Activated T-cell treated with anti-CD3 and anti-CD28 coated beads, Interleukin-2, amount 50 U/mL, for 24 hours (primary cell): ENCODE measurements around the gene RPS6KB1.
"Not testable (repeated sequence)": the region's sequence is repeated elsewhere in the genome, so short reads cannot be mapped to it uniquely, and the experiment has no call there.

ENCODE experiments used
- DNase-seq: peaks from one replicate; pipeline ENCODE4 v3.0.0-alpha.2; 2020
- H3K27ac Mint-ChIP-seq: 2 replicates; pipeline ENCODE4 v1.8.0; 2020; ENCODE audit warnings: mild to moderate bottlenecking, mixed read lengths
- H3K27me3 Mint-ChIP-seq: 2 replicates; pipeline ENCODE4 v1.8.0; 2020; ENCODE audit warnings: mixed read lengths
- H3K36me3 Mint-ChIP-seq: 2 replicates; pipeline ENCODE4 v1.8.0; 2020; ENCODE audit warnings: low read depth, mixed read lengths
- H3K4me1 Mint-ChIP-seq: 2 replicates; pipeline ENCODE4 v1.8.0; 2020; ENCODE audit warnings: low read depth, mixed read lengths
- H3K4me3 Mint-ChIP-seq: 2 replicates; pipeline ENCODE4 v1.8.0; 2020; ENCODE audit warnings: mild to moderate bottlenecking, moderate library complexity, mixed read lengths
- H3K9me3 Mint-ChIP-seq: 2 replicates; pipeline ENCODE4 v1.8.0; 2020; ENCODE audit warnings: mixed read lengths

The RPS6KB1 gene

DNA sequence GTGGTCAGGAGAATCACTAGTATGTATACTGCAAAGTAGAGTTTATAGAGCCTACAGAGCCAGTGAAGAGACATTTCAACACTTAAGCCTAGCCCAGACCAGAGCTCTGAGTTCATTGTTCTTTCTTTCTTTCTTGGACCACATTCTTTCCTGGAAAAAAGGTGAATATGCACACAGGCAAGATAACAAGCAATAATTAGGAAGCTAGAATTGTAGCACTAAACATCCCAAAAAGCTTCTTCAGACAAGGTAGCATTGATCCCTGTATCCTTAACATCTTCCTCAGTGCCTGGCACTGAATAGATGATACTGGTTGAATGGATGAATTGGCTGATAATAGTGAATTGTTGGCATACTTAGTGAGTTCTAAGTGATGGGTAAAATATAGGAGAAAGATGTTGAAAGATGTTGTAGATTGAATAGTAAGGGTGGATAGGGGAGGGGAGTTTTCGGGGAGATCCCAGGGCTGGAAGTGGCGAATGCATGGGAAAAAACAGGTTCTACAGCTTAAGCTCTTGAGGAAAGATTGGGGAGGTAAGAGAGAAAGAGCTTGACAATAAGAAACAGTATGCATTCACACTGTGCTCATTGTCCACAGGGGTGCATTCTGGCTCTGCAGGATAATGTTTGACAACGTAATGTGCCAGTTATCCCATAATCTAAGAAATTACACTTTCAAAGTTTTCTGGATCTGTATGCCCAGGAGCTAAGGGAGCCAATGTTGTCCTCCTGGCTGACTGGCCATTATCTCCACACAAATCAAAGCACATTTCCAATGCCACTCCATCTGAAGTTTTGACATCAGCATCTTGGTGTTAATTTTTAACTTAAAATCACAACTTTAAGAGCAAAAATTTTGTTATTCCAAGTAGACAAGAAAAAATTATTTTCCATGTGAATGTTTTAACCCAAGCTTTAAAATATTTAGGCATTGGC, 35.8 kb upstream of the RPS6KB1 start:
- H3K27ac Mint-ChIP-seq: peak overlapping the region; percentile 6

DNA sequence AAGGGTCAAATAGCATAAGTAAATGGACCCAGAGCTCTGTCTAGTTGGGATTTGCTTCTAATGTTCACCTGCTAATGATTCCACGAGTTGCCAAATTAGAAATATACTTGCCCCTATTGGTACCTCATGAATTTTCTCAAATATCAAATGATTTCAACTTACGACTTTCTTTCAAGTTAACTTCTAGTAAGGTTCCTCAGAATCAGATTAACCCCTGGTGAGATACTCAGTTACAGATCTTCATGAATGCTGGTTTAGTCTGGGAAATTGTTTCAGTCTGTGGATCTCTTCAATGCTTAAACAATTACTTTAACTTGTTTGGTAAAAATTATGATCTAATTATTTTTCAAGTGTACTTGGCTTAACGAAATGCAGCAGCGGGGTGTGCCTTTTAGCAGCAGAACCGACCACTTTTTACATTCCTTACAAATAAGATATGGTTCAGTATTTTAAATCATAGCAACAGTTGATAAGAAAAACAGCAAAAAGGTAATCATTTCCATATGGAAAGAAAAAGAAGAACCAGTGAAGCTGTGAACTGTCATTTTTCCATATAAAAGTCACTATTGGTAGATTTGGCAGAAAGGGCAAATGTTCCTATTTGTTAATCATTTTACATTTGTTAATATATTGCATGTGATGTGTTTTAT, 34.6 kb upstream of the RPS6KB1 start:
- Mint-ChIP-seq H3K4me1 (peaks cover 32% of the 10 kb centered on the region), H3K27ac (peak overlapping the region; percentile 81), H3K36me3 (peaks cover 29% of the 10 kb centered on the region), H3K27me3 (no peaks in the 10 kb centered on the region), H3K9me3 (no peaks in the 10 kb centered on the region), H3K4me3 (no peak overlapping the region)
- DNase-seq: no peak

More for the DNA sequence above, 35.8 kb upstream of the RPS6KB1 start:
- H3K4me3 Mint-ChIP-seq: no peak overlapping the region
- H3K36me3 Mint-ChIP-seq: peaks cover 23% of the 10 kb centered on the region
- peaks cover 3% of the 10 kb centered on the region for H3K9me3 Mint-ChIP-seq
- H3K27me3 Mint-ChIP-seq: no peaks in the 10 kb centered on the region
- H3K4me1 Mint-ChIP-seq: peaks cover 43% of the 10 kb centered on the region
- DNase-seq: no peak

DNA sequence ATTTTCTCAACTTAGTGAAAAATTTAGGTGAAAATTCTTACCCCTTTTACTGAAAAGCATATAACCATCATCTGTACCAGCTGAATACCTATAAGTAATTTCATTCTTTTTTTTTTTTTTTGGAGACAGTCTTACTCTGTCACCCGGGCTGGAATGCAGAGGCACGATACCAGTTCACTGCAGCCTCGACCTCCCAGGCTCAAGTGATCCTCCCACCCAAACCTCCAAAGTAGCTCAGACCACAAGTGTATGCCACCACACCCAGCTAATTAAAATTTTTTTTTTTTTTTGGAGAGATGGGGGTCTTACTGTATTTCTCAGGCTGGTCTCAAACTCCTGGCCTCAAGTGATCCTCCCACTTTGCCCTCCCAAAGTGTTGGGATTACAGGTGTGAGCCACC, 34.0 kb upstream of the RPS6KB1 start:
- Mint-ChIP-seq H3K27me3 (no peaks in the 10 kb centered on the region), H3K4me3 (no peak overlapping the region), H3K9me3 (no peaks in the 10 kb centered on the region), H3K27ac (peak overlapping the region; percentile 81), H3K36me3 (peaks cover 36% of the 10 kb centered on the region), H3K4me1 (peaks cover 28% of the 10 kb centered on the region)
- DNase-seq: no peak

DNA sequence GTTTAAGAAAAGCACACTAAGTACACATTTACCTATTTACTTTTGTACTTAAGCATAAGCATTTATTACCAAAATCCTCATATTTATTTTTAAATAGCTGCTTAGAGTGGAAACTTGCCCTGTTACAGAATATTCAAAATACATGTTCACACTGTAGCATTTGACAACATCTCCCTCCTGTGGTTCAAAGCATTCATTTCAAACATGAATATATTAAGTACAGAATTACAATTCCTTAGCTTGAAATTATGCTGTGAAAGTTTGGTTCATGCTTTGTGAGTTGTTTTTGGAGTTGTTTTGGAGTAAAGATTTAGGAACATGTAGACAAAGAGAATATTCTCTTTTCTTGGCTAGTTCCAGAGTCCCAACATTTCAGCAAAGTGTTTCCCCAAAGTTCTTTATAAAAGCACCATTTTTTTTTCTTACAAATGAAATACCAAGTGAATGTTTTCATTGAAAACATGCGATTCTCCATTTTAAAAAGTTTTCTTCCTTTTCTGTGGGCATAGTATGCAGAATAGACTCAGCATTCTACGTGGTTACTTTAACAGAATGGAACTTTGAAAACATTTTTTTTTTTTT, 33.4 kb upstream of the RPS6KB1 start:
- Mint-ChIP-seq H3K9me3 (no peaks in the 10 kb centered on the region), H3K27me3 (no peaks in the 10 kb centered on the region), H3K36me3 (peaks cover 41% of the 10 kb centered on the region), H3K27ac (peak overlapping the region; percentile 81), H3K4me1 (peaks cover 28% of the 10 kb centered on the region), H3K4me3 (no peak overlapping the region)
- no peak for DNase-seq

DNA sequence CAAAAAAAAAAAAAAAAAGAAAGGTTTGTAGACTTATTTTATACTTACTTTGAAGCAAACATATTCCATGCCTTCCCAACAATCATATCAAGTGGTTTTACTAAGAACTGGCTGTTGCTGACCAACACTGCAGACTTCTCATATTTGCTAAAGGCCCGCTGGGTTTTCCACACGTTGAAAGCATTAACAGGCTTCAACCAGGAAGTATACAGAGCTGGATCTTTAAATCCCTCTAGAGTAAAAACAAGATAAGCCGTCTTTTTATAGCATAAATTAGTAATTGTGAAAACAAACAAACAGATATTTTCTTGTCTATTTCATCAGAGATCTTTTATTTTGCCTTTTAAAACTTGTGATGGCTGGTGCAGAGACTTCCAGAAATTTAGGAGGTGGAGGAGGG, 29.3 kb upstream of the RPS6KB1 start:
- Mint-ChIP-seq H3K27ac (peak overlapping the region; percentile 55), H3K9me3 (no peaks in the 10 kb centered on the region), H3K4me1 (peaks cover 11% of the 10 kb centered on the region), H3K36me3 (peaks cover 63% of the 10 kb centered on the region), H3K4me3 (no peak overlapping the region), H3K27me3 (no peaks in the 10 kb centered on the region)
- no peak for DNase-seq

DNA sequence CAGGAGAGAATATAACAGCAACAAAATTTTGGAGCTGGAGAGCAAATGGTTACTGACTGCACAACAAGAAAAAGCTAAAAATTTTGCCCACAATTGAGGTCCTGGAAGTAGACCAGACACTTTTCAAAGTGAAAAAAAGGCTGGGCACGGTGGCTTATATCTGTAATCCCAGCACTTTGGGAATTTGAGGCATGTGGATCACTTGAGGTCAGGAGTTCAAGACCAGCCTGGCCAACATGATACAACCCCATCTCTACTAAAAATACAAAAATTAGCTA, 23.0 kb upstream of the RPS6KB1 start:
- DNase-seq: no peak
- H3K27me3 Mint-ChIP-seq: no peaks in the 10 kb centered on the region
- H3K27ac Mint-ChIP-seq: no peak overlapping the region
- H3K9me3 Mint-ChIP-seq: no peaks in the 10 kb centered on the region
- H3K4me3 Mint-ChIP-seq: no peak overlapping the region
- H3K36me3 Mint-ChIP-seq: peaks cover 47% of the 10 kb centered on the region
- H3K4me1 Mint-ChIP-seq: no peaks in the 10 kb centered on the region

DNA sequence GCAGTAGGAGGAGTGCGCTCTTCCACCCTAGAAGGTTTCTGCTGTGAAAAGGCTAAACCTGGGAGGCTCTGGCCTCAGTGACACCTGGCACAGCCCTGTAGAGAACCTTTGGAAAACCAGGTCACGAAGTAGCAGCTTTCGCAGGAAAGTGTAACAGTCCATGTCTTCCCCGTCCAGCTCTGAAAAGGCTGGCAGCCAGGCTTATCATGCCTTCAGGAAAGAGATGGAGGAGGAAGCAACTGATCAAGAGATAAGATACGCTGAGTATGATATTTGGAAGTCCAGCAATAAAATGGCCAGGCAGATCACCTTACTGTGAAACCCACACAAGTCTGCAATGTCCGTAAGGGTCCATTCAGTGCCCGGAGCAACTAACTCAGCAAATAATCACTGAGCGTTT, 22.4 kb upstream of the RPS6KB1 start:
- Mint-ChIP-seq H3K4me1 (no peaks in the 10 kb centered on the region), H3K4me3 (no peak overlapping the region), H3K36me3 (peaks cover 49% of the 10 kb centered on the region), H3K27ac (no peak overlapping the region), H3K27me3 (no peaks in the 10 kb centered on the region), H3K9me3 (no peaks in the 10 kb centered on the region)
- no peak for DNase-seq

DNA sequence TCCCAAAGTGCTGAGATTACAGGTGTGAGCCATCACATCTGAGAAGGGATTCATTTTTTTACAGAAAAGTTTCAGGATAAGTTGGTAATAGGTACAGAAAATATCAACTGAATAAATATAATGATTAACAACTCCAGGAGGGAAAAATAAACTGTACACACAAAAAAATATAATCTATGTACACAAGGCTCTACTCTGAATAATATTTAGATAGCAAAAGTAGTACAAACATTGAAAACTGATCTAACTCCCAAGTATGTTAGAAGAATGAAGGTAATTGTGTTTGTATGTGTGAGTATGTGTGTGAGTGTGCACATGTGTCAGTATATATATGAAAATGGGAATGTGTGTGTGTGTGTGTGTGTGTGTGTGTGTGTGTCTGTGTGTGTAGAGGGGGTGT, 20.6 kb upstream of the RPS6KB1 start:
- Mint-ChIP-seq H3K4me1 (no peaks in the 10 kb centered on the region), H3K9me3 (no peaks in the 10 kb centered on the region), H3K36me3 (peaks cover 57% of the 10 kb centered on the region), H3K4me3 (no peak overlapping the region), H3K27me3 (no peaks in the 10 kb centered on the region), H3K27ac (peak overlapping the region; percentile 29)
- no peak for DNase-seq

DNA sequence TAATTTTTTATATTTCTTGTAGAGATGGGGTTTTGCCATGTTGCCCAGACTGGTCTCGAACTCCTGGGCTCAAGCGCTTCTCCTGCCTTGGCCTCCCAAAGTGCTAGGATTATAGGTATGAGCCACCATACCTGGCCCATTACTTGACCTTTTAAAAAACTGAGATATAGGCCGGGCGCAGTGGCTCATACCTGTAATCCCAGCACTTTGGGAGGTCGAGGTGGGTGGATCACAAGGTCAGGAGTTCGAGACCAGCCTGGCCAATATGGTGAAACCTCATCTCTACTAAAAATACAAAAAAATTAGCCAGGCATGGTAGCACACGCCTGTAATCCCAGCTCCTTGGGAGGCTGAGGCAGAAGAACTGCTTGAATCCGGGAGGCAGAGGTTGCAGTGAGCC, 19.5 kb upstream of the RPS6KB1 start:
- H3K36me3 Mint-ChIP-seq: peaks cover 62% of the 10 kb centered on the region

DNA sequence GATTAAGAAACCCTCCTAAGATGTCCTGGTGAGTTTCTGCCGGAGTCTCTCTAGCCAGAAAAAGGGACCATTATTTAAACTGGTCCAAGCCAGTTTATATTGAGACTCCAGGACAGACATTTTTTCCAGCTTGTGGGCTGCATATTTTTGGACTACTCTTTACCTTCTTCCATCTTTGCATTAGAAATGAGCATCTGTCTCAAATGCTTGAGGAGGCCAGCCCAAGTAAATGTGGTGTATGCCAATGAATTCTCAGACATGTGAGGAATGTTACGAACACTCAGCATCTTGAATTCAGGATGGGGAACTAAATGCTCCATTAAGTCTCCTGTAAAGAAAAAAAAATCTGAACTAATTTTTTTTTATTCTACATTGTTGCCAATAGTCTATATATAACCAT, 18.5 kb upstream of the RPS6KB1 start:
- H3K9me3 Mint-ChIP-seq: no peaks in the 10 kb centered on the region
- no peaks in the 10 kb centered on the region for H3K27me3 Mint-ChIP-seq
- H3K4me1 Mint-ChIP-seq: no peaks in the 10 kb centered on the region
- H3K27ac Mint-ChIP-seq: no peak overlapping the region
- peaks cover 66% of the 10 kb centered on the region for H3K36me3 Mint-ChIP-seq
- DNase-seq: no peak
- H3K4me3 Mint-ChIP-seq: no peak overlapping the region

More for the DNA sequence above, 19.5 kb upstream of the RPS6KB1 start:
- not testable (repeated sequence) for H3K4me1 Mint-ChIP-seq, H3K9me3 Mint-ChIP-seq, H3K4me3 Mint-ChIP-seq, DNase-seq, H3K27me3 Mint-ChIP-seq, H3K27ac Mint-ChIP-seq

DNA sequence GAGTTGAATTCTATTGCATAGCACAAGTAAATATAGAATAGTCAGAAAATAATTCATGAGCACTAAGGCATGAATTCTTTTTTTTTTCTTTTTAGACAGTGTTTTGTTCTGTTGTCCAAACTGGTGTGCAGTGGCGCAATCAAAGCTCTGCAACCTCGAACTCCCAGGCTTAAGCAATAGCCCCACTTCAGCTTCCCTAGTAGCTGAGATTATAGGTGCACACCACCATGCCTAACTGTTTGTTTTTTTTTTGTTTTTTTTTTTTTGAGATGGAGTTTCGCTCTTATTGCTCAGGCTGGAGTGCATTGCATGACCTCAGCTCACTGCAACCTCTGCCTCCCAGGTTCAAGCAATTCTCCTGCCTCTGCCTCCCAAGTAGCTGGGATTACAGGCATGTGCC, 16.8 kb upstream of the RPS6KB1 start:
- DNase-seq: no peak
- Mint-ChIP-seq H3K36me3 (peaks cover 74% of the 10 kb centered on the region), H3K4me1 (no peaks in the 10 kb centered on the region)

DNA sequence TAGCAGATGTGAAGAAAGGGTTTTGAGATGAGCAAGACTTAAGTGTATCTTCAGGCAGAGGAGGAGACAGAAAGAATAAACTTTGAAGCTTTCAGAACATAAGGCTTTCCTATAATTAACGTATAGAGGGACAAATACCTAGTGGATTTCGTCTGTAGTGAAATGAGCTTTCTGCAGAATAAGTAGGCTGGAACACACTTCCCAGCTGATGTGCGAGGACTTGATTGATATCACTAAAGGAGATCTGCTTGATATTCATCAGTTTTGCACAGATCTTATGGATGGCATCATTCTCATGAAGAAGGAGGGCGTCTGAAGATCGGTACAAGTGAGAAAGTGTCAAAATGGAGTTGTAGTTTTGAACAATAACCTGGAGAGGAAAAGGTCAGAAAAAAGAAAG, 15.0 kb upstream of the RPS6KB1 start:
- peaks cover 76% of the 10 kb centered on the region for H3K36me3 Mint-ChIP-seq
- H3K27ac Mint-ChIP-seq: peak overlapping the region; percentile 16
- no peaks in the 10 kb centered on the region for H3K27me3 Mint-ChIP-seq
- no peaks in the 10 kb centered on the region for H3K4me1 Mint-ChIP-seq
- DNase-seq: no peak
- no peak overlapping the region for H3K4me3 Mint-ChIP-seq
- H3K9me3 Mint-ChIP-seq: no peaks in the 10 kb centered on the region

More for the DNA sequence above, 16.8 kb upstream of the RPS6KB1 start:
- H3K27me3 Mint-ChIP-seq: no peaks in the 10 kb centered on the region
- H3K27ac Mint-ChIP-seq: no peak overlapping the region
- H3K4me3 Mint-ChIP-seq: no peak overlapping the region
- H3K9me3 Mint-ChIP-seq: no peaks in the 10 kb centered on the region

DNA sequence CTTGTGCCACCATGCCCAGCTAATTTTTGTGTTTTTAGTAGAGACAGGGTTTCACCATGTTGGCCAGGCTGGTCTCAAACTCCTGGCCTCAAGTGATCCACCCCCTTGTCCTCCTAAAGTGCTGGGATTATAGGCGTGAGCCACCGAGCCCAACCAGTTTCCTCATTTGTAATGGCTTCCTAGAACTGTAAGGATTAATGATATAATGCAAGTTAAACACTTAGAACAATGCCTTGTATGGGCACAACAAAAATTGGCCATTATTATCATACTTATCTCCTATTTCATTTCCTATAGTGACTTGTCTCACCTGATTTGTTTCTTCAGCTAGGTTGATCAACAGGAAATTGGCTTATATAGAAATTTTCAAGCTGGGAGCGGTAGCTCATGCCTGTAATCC, 14.3 kb upstream of the RPS6KB1 start:
- Mint-ChIP-seq H3K4me1 (no peaks in the 10 kb centered on the region), H3K36me3 (peaks cover 75% of the 10 kb centered on the region), H3K27me3 (no peaks in the 10 kb centered on the region), H3K4me3 (no peak overlapping the region), H3K9me3 (no peaks in the 10 kb centered on the region), H3K27ac (no peak overlapping the region)
- DNase-seq: no peak

DNA sequence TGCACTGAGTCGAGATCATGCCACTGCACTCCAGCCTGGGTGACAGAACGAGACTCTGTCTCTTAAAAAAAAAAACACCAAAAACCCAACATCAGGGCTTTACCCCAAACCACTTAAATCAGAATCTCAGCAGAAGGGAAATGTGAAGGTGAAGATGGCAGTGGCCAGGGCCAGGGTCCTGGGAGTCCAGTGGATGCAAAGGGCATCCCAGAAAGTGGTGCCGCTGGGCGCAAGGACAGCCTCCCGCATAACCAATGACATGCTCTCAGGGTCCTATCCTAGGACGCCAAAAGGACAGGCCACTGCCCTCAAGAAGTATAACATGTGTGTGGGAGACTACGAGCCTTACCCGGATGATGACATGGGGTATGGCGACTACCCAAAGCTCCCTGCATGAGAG, 8.1 kb upstream of the RPS6KB1 start:
- Mint-ChIP-seq H3K9me3 (no peaks in the 10 kb centered on the region), H3K27ac (no peak overlapping the region), H3K4me1 (peaks cover 13% of the 10 kb centered on the region), H3K36me3 (peaks cover 72% of the 10 kb centered on the region), H3K4me3 (no peak overlapping the region), H3K27me3 (no peaks in the 10 kb centered on the region)
- no peak for DNase-seq

DNA sequence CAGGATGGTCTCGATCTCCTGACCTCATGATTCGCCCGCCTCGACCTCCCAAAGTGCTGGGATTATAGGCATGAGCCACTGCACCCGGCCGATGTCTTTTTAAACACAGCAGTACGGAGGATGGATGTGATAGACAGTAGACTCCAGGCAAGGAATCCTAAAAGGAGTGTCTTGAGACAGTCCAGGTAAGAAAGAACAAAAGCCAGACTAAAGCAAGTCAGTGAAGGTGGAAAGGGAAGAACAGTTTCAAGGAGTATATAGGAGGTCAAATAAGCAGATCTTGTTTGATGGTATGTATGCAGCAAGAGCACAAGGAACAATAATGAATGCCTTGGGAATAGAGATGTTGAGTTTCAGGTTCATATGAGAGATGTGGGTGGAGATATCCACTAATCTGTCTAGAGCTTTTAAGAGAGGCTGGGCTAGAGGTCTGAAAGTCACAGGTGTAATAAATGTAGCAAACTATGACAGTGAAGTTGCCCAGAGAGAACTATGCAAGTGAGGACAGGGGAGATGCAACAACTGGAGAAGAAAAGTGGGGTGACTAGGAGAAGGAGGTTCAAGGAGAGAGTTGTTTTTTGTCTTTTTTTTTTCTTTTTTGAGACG, 4.7 kb upstream of the RPS6KB1 start:
- Mint-ChIP-seq H3K4me3 (no peak overlapping the region), H3K27ac (peak overlapping the region; percentile 22), H3K36me3 (peaks cover 66% of the 10 kb centered on the region), H3K9me3 (no peaks in the 10 kb centered on the region), H3K4me1 (peaks cover 34% of the 10 kb centered on the region), H3K27me3 (no peaks in the 10 kb centered on the region)
- no peak for DNase-seq
